ENCODE data around the gene DOLPP1.

GRCh38 chr9:129038109-129038852 is 42.6 kb upstream of the DOLPP1 start:
- TF ChIP-seq, protein P1, sequence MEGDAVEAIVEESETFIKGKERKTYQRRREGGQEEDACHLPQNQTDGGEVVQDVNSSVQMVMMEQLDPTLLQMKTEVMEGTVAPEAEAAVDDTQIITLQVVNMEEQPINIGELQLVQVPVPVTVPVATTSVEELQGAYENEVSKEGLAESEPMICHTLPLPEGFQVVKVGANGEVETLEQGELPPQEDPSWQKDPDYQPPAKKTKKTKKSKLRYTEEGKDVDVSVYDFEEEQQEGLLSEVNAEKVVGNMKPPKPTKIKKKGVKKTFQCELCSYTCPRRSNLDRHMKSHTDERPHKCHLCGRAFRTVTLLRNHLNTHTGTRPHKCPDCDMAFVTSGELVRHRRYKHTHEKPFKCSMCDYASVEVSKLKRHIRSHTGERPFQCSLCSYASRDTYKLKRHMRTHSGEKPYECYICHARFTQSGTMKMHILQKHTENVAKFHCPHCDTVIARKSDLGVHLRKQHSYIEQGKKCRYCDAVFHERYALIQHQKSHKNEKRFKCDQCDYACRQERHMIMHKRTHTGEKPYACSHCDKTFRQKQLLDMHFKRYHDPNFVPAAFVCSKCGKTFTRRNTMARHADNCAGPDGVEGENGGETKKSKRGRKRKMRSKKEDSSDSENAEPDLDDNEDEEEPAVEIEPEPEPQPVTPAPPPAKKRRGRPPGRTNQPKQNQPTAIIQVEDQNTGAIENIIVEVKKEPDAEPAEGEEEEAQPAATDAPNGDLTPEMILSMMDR (IDR thresholded peaks at IDR 0.05 in 8 of 11, conservative IDR thresholded peaks at IDR 0.05 in 3 of 11): no peak
- no peak for TF ChIP-seq POLR2A (IDR thresholded peaks at IDR 0.05)
- TF ChIP-seq POLR2AphosphoS5 (IDR thresholded peaks at IDR 0.05): no peak
